Stimulated activated CD4-positive, alpha-beta T cell treated with anti-CD3 and anti-CD28 coated beads, Interleukin-15, amount 100 ng/mL, for 24 hours (primary cell): ENCODE measurements around the gene SPDYE5.

Source experiments
- DNase-seq: peaks from one replicate; pipeline ENCODE4 v3.0.0-alpha.2; 2020

Gene SPDYE5

DNA sequence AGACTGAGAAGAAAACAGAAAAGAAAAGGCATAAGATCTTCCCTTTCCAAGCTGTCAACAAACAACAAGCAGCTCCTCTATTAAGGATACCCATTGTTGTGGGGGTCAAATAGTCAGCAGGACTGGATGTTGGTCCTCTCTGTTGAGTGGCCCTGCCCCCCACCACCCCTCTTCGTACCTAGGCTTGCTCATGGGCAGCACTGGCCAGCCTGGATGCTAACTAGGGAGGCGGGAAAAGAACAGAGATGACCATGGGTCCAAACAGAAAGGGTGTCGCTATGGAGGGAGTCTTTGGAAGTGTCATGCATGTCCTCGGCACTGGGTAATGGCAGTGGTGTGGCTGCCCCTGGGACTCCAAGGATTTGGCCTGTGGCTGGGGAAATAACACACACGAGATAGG lies 45.6 kb downstream of the SPDYE5 start:
- DNase-seq: no peak

DNA sequence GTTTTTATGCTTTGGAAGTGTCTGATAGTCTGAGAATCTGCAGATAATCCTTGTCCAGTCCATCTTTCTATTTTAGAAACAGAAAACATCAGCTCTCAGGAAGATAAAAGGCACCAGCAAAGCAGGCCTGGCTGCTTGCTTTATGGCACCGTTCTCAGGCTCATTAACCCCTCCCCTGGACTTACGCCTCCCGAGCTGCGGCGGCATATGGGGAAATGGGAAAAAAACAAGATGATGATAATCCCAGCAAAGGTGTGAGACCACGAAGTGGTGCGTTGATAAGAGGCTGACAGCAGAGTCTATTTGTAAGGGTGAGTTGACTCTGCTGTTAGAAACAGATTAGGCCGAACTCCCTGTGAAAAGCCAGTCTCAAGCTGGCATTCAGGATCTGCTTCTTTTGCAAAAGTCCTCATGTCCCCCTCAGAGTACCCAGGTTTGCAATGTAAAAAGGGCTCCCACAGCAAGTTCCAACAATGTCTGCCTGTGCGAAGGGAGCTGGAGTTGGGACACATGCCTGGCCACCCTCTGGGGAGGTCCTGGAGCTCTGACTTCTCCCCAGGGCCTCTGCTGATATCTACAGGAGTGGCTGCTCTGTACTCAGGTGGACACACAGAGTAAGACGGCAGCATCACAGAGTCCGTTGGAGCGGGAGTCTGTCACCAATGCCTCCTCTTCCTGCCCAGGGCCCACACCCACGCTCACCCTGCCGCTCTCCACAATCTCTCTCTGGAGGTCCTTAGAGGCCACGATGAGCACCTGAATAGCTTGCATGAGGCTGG lies 54.3 kb downstream of the SPDYE5 start:
- DNase-seq: no peak
